ENCODE results near the gene PAPPA. TPM values are rescaled to one million over a fixed set of nuclear protein-coding genes. Genes with fewer than 3 reads are reported as not detected.

The PAPPA gene
- total RNA-seq, 2 experiments from 2014 or later = not detected

- CTCF ChIA-PET = no interaction called here
- POLR2A ChIA-PET = interaction anchor here (0.6 kb wide), 1 partner anchor 1012 kb away, joined by 4 read pairs; no protein-coding TSS in a partner anchor
Observed at GRCh38 chr9:116179568-116179967, 26.0 kb downstream of the PAPPA start.

- CTCF ChIA-PET = no interaction called here
- POLR2A ChIA-PET = no interaction called here
Observed at GRCh38 chr9:116181853-116182610, 28.4 kb downstream of the PAPPA start.

GRCh38 chr9:116182876-116183275 lies 29.3 kb downstream of the PAPPA start:
- ChIA-PET POLR2A (no interaction called here), CTCF (no interaction called here)

GRCh38 chr9:116187570-116188170 lies 34.1 kb downstream of the PAPPA start:
- POLR2A ChIA-PET = no interaction called here
- CTCF ChIA-PET = no interaction called here

GRCh38 chr9:116189683-116190082 lies 36.1 kb downstream of the PAPPA start:
- CTCF ChIA-PET = no interaction called here

GRCh38 chr9:116190637-116191396 lies 37.2 kb downstream of the PAPPA start:
- CTCF ChIA-PET = no interaction called here

More at GRCh38 chr9:116189683-116190082, 36.1 kb downstream of the PAPPA start:
- POLR2A ChIA-PET = no interaction called here

GRCh38 chr9:116191576-116192415 lies 38.2 kb downstream of the PAPPA start:
- ChIA-PET CTCF (no interaction called here), POLR2A (no interaction called here)

More at GRCh38 chr9:116190637-116191396, 37.2 kb downstream of the PAPPA start:
- POLR2A ChIA-PET = no interaction called here

- ChIA-PET POLR2A (no interaction called here), CTCF (no interaction called here)
Observed at GRCh38 chr9:116193636-116194035, 40.0 kb downstream of the PAPPA start.

GRCh38 chr9:116196806-116197205 lies 43.2 kb downstream of the PAPPA start:
- CTCF ChIA-PET = no interaction called here

GRCh38 chr9:116198344-116198743 lies 44.8 kb downstream of the PAPPA start:
- POLR2A ChIA-PET = no interaction called here
- CTCF ChIA-PET = no interaction called here

More at GRCh38 chr9:116196806-116197205, 43.2 kb downstream of the PAPPA start:
- POLR2A ChIA-PET = no interaction called here

GRCh38 chr9:116202219-116202912 lies 48.8 kb downstream of the PAPPA start:
- CTCF ChIA-PET = no interaction called here
- POLR2A ChIA-PET = no interaction called here

- ChIA-PET CTCF (no interaction called here), POLR2A (no interaction called here)
Observed at GRCh38 chr9:116204252-116204882, 50.8 kb downstream of the PAPPA start.

- POLR2A ChIA-PET = no interaction called here
Observed at GRCh38 chr9:116207371-116208111, 54.0 kb downstream of the PAPPA start.

GRCh38 chr9:116208417-116209232 lies 55.0 kb downstream of the PAPPA start:
- POLR2A ChIA-PET = no interaction called here
- CTCF ChIA-PET = no interaction called here

More at GRCh38 chr9:116207371-116208111, 54.0 kb downstream of the PAPPA start:
- CTCF ChIA-PET = no interaction called here

GRCh38 chr9:116209414-116210116 lies 56.0 kb downstream of the PAPPA start:
- ChIA-PET CTCF (no interaction called here), POLR2A (no interaction called here)

GRCh38 chr9:116212986-116213692 lies 59.5 kb downstream of the PAPPA start:
- ChIA-PET POLR2A (no interaction called here), CTCF (no interaction called here)

Measured in activated CD8-positive, alpha-beta memory T cell treated with anti-CD3 and anti-CD28 coated beads for 36 hours (primary cell).